NB4 (cell line): ENCODE measurements around the gene TMEM184A.

ENCODE experiments used
- POLR2A ChIP-seq: IDR thresholded peaks from 2 replicates; pipeline ENCODE4 v1.6.1; 2011; ENCODE audit warnings: mild to moderate bottlenecking; ENCODE audit not compliant: insufficient read length; ENCODE audit errors: extremely low read depth
- TF ChIP-seq, protein P1 (sequence below): IDR thresholded peaks from one replicate; pipeline ENCODE4 v1.5.1; 2012; ENCODE audit warnings: low read depth, low read length

DNA sequence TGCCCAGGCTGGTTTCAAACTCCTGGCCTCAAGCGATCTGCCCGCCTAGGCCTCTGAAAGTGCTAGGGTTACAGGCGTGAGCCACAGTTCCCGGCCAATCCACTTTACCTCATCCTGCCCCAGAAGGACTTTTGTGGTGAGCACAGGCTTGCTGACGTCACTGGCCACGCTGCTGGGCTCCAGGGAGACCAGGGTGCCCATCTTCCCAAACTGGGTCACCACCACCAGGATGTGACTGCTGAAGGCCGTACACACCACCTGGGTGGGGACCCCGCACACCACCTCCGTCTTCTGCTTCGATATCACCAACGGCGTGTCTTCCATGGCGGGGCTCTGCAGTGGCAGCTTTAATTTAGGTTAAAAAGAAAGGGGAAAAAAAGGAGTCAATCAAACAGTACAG is 13.0 kb upstream of the TMEM184A start:
- TF ChIP-seq, protein P1, sequence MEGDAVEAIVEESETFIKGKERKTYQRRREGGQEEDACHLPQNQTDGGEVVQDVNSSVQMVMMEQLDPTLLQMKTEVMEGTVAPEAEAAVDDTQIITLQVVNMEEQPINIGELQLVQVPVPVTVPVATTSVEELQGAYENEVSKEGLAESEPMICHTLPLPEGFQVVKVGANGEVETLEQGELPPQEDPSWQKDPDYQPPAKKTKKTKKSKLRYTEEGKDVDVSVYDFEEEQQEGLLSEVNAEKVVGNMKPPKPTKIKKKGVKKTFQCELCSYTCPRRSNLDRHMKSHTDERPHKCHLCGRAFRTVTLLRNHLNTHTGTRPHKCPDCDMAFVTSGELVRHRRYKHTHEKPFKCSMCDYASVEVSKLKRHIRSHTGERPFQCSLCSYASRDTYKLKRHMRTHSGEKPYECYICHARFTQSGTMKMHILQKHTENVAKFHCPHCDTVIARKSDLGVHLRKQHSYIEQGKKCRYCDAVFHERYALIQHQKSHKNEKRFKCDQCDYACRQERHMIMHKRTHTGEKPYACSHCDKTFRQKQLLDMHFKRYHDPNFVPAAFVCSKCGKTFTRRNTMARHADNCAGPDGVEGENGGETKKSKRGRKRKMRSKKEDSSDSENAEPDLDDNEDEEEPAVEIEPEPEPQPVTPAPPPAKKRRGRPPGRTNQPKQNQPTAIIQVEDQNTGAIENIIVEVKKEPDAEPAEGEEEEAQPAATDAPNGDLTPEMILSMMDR, result no peak
- no peak for TF ChIP-seq POLR2A
